Neural cell (in vitro differentiated cells): Measurements from ENCODE around the gene SRP68.
A peak's percentile ranks its signal among the peaks of the same experiment; 100 is the strongest.

ENCODE experiments used
- CTCF ChIP-seq: fragments of 450-650 bp; IDR thresholded peaks from 2 replicates; pipeline ENCODE4 v1.5.1; 2014; ENCODE audit warnings: antibody characterized with exemption, mild to moderate bottlenecking, moderate library complexity; ENCODE audit not compliant: poor library complexity, severe bottlenecking
- EP300 ChIP-seq: fragments of 450-650 bp; conservative IDR thresholded peaks from 2 replicates; pipeline ENCODE4 v1.6.1; 2014; ENCODE audit warnings: antibody characterized with exemption, mild to moderate bottlenecking, moderate library complexity; ENCODE audit not compliant: poor library complexity, severe bottlenecking
- EZH2 ChIP-seq: fragments of 200-600, 300-800 bp; shearing (Covaris generic), sonication (generic); IDR thresholded peaks from 2 replicates; pipeline ENCODE4 v1.6.1; 2014; ENCODE audit warnings: antibody characterized with exemption, low read length, borderline replicate concordance, mild to moderate bottlenecking; ENCODE audit not compliant: insufficient read depth, poor library complexity, severe bottlenecking
- MXI1 ChIP-seq: fragments of 450-650 bp; conservative IDR thresholded peaks from 2 replicates; pipeline ENCODE4 v1.6.1; 2014; ENCODE audit warnings: antibody characterized with exemption, mild to moderate bottlenecking; ENCODE audit not compliant: poor library complexity, severe bottlenecking
- POLR2AphosphoS5 ChIP-seq: IDR thresholded peaks from 2 replicates; pipeline ENCODE4 v1.6.1; 2012
- RAD21 ChIP-seq: fragments of 450-650 bp; conservative IDR thresholded peaks from 2 replicates; pipeline ENCODE4 v1.6.1; 2014; ENCODE audit warnings: antibody characterized with exemption, mild to moderate bottlenecking, moderate library complexity
- REST ChIP-seq: IDR thresholded peaks from 2 replicates; pipeline ENCODE4 v1.6.1; 2012; ENCODE audit warnings: borderline replicate concordance
- SMC3 ChIP-seq: fragments of 450-650 bp; conservative IDR thresholded peaks from 2 replicates; pipeline ENCODE4 v1.6.1; 2014; ENCODE audit warnings: antibody characterized with exemption, mild to moderate bottlenecking, moderate library complexity; ENCODE audit not compliant: poor library complexity
- TAF1 ChIP-seq: IDR thresholded peaks from 2 replicates; pipeline ENCODE4 v1.6.1; 2012; ENCODE audit warnings: low read depth

GRCh38 chr17:76014100-76014924 is 58.0 kb downstream of the SRP68 start:
- no peak for TF ChIP-seq EZH2
- TF ChIP-seq CTCF, result peak; percentile 95
- TF ChIP-seq RAD21, result peak; percentile 87
- TF ChIP-seq MXI1, result no peak
- no peak for TF ChIP-seq POLR2AphosphoS5
- no peak for TF ChIP-seq EP300
- TF ChIP-seq TAF1, result no peak
- no peak for TF ChIP-seq REST
- TF ChIP-seq SMC3, result peak; percentile 85
